Activated CD4-positive, alpha-beta T cell treated with anti-CD3 and anti-CD28 coated beads, Interleukin-2, amount 50 U/mL, for 24 hours (primary cell): ENCODE data around the gene KISS1R.
A peak's percentile ranks its signal among the peaks of the same experiment; 100 is the strongest.
"Not testable (repeated sequence)": the region's sequence is repeated elsewhere in the genome, so short reads cannot be mapped to it uniquely, and the experiment has no call there.

Experiments
- DNase-seq, 2 donors: peaks; one replicate each; pipeline ENCODE4 v3.0.0-alpha.2; 2020; ENCODE audit warnings: low read depth in 1 of 2, low spot score in 1 of 2

KISS1R gene

GRCh38 chr19:917323-918151, at the start of gene KISS1R:
Gene KISS1R (plus strand): TSS chr19:917333. CDS start chr19:917503, 170 bp downstream.
- DNase-seq, result no peak

GRCh38 chr19:867855-868457, 49.2 kb upstream of the KISS1R start:
- DNase-seq, result no peak

- no peak for DNase-seq
These were observed 48.5 kb upstream of the KISS1R start for GRCh38 chr19:868458-869244.

- no peak for DNase-seq
These were observed 47.6 kb upstream of the KISS1R start for GRCh38 chr19:869245-870177.

- no peak for DNase-seq
These were observed 46.8 kb upstream of the KISS1R start for GRCh38 chr19:870314-870713.

GRCh38 chr19:870963-871401, 46.2 kb upstream of the KISS1R start:
- no peak for DNase-seq

GRCh38 chr19:871446-872265, 45.5 kb upstream of the KISS1R start:
- no peak for DNase-seq

GRCh38 chr19:872266-872951, 44.7 kb upstream of the KISS1R start:
- peak; percentile 38 to 64 for DNase-seq

- DNase-seq, result peak in 1 of 2 donors; percentile 40
These were observed 44.0 kb upstream of the KISS1R start for GRCh38 chr19:873084-873483.

GRCh38 chr19:873561-874041, 43.5 kb upstream of the KISS1R start:
- DNase-seq, result no peak

- DNase-seq, result no peak
These were observed 41.8 kb upstream of the KISS1R start for GRCh38 chr19:875265-875879.

GRCh38 chr19:876089-876488, 41.0 kb upstream of the KISS1R start:
- no peak for DNase-seq

- no peak for DNase-seq
These were observed 40.3 kb upstream of the KISS1R start for GRCh38 chr19:876780-877314.

GRCh38 chr19:877992-878660, 39.0 kb upstream of the KISS1R start:
- not testable (repeated sequence) for DNase-seq

- DNase-seq, result not testable (repeated sequence)
These were observed 38.2 kb upstream of the KISS1R start for GRCh38 chr19:878751-879561.

GRCh38 chr19:879711-880438, 37.3 kb upstream of the KISS1R start:
- no peak for DNase-seq
